ENCODE data around the gene HOXB5.

Gene HOXB5

GRCh38 chr17:48589060-48589830 lies 4.3 kb downstream of the HOXB5 start:
- no peak for DNase-seq (ENCODE audit: low read depth)

GRCh38 chr17:48588528-48588927 lies 5.1 kb downstream of the HOXB5 start:
- no peak for DNase-seq (ENCODE audit: low read depth)

DNA sequence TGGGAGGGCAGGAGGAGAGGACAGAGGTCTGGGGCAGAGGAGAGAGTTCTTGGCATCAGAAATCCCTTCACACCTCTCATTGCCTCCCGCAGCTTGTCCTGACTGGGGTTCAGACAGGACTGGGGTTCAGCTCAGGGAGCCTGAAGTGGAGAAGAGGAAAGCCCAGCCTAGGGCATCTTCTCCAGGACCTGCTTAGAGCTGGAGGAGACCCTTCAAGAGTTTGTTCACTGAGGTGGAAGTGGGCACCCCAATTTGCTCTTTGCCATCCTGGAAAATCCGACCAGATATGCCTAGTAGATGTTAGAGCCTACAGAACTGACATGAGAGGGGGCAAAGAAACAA lies 5.5 kb downstream of the HOXB5 start:
- DNase-seq (ENCODE audit: low read depth), result no peak

DNA sequence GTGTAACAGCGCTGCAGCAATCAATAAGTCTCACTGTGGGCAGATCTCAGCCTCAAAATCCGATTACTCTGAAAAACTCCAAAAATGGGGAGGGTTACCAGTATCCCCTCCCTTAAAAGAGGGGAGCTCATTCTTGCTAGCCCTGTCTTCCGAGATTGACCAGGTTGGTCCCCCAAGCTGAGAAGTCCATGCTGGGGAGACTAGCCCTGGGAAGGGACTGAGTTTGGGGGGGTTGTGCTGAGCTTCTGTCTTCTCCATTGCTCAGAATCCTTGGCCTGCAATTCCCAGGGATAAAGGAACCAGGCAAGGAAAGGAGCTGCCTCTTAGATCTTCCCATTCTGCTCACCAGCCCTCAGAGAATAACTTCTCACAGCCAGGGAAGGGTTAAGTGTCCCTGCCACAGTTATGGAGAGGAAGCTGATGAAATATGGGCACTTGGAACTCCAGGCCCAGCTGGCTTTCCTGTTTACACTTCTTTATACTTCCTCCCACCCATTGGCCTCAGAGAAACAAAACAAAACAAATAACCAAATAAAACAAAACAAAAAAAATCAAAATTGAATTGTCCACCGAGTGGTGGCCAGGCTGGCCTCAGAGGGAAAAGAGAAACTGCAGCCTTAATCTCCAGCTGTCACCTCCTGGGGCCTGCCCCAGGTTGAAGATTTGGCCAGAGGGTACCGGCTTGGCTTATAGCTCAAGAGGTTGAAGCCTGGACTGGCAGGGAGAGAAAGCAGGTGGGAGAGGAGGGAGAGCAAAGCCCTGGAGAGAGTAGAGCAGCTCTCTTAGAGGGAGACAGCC lies 6.1 kb downstream of the HOXB5 start:
- DNase-seq (ENCODE audit: low read depth), result no peak

DNA sequence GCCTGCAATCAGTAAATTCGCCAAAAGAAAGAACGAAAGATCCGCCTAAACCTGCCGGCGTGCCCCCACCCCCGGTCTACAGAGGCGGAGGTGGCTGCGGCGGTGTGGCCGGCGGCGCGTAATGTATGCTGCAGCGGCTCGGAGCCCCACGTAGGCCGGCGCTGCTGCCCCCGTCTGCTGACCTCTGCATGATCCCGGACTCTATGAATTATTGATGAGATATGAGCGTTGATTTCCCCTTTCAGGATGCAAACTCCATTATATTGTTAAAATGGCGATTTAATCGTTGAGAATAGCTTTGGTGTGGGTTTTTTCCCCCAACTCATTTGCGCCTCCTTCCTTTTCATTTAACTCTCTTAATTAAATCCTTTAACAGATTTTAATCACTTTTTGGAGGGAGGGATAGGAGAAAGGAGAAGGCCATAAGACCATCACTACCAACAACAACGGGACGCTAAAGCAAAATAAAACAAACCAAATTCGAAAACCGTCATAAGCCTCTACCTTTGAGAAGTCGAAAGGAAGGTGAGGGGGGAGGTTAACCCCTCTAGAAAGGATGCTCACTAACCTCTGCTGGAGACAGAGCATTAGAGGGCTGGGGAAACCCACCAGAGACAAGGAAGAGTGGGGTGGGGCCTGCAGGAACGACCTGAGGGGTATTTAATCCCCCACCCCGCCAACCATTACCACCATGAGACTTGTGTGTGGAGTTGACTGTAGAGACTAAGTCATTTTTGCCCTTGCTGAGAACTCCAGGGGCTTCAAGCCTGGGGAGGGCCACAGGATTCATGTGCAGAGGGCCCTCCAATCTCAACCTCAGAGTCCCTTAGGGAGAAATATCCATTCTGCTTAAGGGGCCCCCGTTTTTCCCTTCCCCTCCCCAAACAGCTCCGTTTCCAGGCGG lies 7.0 kb downstream of the HOXB5 start:
- no peak for DNase-seq (ENCODE audit: low read depth)

GRCh38 chr17:48584223-48584741 lies 9.3 kb downstream of the HOXB5 start:
- DNase-seq (ENCODE audit: low read depth), result no peak

- DNase-seq (ENCODE audit: low read depth), result no peak
Observed at GRCh38 chr17:48583708-48584222, 9.8 kb downstream of the HOXB5 start.

GRCh38 chr17:48582750-48583069 lies 10.9 kb downstream of the HOXB5 start:
- DNase-seq (ENCODE audit: low read depth), result no peak

DNA sequence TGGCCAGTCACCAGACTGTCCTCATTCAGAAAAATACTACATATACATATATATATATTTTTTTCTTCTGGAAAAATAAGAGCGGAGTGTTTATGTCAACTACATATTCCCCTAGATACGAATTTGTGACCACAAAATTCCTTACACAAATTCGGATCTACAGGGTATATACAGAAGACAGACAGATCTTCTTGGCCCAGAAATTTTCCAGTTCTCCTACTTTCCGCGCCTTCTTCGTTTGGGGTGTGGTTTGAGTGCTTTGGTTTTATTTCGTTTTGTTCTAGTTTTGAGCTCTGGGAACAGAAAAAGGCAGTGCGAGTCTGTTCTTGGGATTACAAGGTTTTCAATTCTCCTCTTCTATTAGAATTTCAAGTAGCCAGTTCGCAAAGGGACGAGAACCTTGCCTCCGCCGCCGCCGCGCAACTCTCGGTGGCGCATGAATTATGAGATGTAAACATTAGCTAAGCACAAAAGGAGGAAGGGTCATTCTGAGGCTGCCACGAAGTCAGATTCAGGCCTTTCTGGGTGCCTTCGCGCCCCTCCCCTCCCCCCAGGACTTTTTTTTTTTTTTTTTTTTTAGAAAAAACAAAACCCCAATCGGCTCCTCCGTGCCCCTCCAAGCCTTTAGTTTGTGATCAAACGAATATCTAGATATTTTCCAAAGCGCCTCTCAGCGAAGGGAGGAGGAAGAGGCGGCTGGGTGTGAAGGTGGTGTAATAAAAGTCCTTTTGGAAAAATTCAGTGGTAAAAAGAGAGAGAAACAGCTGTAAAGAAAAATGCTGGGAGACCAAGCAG lies 13.6 kb downstream of the HOXB5 start:
- no peak for DNase-seq (ENCODE audit: low read depth)

DNA sequence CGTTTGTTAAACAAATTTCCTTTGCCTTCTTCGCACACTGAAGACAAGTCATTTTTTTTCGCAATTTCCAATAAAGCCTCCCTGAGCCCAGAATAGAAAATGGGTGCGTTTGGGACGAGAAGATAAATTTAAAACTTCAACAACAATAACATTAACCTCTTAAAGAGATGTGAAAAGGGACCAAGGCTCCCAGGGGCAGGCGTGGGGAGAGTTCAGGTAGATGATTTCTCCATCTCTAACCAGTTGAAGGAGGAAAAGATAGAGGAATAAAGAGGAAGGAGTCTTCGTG lies 14.2 kb downstream of the HOXB5 start:
- no peak for DNase-seq (ENCODE audit: low read depth)

DNA sequence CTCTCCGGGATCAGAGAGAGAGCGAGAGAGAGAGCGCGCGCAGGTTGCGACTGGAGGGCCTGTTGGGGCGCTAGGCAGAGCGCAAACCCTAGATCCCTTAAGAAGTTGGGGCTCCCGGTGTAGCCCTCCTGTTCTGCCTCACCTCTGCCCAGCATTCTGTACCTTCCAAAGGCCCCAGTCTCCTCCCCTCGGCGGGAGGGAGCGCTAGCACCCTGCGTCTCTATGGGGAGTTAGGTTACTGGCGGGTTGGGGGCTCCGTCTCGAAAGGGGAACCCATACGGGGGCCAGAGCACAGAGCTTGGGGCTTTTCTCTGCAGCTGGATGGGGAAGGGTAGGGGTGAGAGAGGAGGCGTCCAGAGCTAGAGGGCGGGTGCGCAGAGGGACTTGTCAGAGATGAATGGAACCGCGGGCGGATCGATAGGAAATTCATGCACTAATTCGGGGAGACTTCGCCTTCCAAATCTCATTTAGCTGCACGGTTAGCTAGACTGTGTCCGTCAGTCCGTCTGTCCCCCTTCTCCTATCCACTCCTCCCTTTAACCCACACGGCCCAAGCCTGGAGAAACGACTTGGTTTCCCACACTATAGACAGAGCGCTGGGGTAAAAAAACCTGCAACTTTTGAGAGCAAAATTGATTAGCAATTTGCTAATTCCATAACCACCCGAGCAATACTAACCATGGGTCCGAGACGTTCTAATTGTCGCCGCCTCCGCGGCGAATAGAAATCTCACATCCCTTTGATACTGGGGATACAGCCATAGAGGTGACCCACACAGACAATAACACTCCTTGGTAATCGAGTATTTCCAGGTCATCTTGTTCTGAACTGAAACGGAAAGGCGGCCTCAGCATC lies 14.7 kb downstream of the HOXB5 start:
- no peak for DNase-seq (ENCODE audit: low read depth)

DNA sequence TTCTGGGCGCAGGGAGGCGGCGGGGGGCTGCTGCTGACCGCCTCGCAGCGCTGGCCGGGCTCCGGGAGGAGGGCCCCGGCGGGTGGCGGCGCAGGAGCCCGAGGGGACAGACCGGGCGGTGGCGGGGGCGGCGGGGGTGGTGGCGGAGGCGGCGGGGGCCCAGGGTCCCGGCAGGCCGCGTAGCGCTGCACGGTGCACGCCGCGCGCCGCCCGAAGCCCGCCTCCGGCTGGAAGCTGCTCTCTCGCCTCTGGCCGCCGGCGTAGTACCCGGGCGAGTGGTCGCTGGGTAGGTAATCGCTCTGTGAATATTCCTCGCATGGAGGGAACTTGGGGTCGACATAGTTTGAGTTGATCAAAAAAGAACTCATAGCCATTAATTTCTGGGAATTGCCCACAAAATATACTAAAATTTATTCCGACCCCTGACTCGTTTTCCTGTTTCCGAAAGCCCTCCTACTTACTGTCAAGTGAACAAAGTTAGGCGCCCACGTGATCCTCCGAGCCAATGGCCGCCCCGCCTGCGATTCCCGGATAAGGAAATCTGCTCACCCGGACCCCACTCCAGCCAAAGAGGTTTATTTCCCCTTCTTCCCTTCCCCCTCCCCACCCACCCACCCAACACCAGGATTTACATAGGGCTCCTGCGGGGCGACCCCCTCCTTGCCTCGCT lies 15.5 kb downstream of the HOXB5 start, which contains the start of gene HOXB4:
HOXB4 (minus strand) TSS at position 405 of the 670 bp plus-strand sequence; CDS start at position 374, 31 bp downstream.
- peak; percentile 64 for DNase-seq (ENCODE audit: low read depth)

- DNase-seq (ENCODE audit: low read depth), result no peak
Observed at GRCh38 chr17:48577330-48577945, 16.1 kb downstream of the HOXB5 start.

DNA sequence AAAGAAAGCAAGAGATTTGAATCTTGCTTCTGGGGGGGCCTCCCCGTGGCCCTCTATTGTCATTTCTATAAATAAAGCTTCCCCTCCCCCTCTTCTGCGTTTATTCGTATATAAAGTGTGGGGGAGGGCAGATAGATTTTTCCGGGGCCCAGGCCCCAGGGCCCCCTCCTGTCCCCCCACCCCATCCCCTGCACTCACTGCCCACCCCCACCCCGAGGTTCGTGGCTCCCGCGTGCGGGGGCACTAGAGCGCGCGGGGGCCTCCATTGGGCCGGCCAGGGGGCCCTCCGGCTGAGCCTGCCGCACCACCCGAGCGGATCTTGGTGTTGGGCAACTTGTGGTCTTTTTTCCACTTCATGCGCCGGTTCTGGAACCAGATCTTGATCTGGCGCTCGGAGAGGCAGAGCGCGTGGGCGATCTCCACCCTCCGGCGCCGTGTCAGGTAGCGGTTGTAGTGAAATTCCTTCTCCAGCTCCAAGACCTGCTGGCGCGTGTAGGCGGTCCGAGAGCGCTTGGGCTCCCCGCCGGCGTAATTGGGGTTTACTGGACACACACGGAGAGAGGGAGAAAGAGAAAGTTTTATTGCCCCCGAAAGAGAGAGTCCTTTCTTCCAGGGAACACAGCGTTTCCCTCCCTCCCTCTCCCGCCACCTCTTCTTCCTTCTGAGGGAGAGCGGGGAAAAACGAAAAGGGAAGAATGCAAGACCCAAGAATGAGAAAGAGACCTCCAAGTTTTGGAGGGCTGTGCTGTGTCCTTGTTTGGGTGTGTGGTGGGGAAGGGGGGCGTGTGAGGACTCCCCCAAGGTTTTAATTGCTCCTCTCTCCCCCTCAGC lies 16.9 kb downstream of the HOXB5 start:
- DNase-seq (ENCODE audit: low read depth), result no peak

DNA sequence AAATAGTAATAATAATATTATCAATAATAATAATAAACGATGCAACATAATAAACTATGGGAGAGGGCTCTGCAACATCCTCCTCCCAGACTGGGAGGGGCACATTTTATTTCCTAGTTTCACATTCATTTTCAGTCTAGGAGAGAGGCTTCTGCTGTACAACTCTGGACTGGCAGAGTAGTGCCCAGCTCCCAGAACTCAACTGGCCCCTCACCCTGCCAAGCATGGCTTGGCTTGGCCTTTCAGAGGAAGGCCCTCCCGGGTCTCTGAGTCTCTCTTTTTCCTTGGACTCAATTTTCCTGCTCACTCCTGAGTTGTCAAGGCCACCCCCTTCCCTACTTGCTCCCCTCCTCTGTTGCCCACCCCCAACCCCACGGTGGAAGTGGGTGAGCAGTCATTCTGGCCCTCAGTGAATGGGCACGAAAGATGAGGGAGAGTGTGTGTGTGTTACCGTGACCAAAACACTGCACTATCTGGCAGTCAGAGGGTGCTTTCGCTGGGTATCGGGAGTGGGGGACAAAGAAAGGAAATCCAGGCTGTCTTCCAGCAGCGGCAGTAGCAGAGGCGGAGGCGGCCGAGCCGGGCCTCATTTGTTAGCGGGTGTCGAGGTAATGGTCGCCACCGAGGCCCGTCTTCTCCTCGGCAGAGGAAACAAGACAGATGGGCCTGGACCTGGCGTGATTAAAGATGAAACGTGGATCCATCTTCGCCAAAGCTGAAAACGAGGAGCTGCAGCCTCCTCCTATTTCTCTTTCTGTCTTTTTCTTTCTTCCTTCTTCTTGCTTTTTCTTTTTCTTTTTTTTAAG lies 17.7 kb downstream of the HOXB5 start:
- no peak for DNase-seq (ENCODE audit: low read depth)

GRCh38 chr17:48575066-48575582 lies 18.5 kb downstream of the HOXB5 start:
- no peak for DNase-seq (ENCODE audit: low read depth)

GRCh38 chr17:48574505-48575065 lies 19.0 kb downstream of the HOXB5 start:
- DNase-seq (ENCODE audit: low read depth), result no peak

Data from T follicular helper cell (primary cell).